ENCODE measurements around the gene RPLP2.

RPLP2 gene

DNA sequence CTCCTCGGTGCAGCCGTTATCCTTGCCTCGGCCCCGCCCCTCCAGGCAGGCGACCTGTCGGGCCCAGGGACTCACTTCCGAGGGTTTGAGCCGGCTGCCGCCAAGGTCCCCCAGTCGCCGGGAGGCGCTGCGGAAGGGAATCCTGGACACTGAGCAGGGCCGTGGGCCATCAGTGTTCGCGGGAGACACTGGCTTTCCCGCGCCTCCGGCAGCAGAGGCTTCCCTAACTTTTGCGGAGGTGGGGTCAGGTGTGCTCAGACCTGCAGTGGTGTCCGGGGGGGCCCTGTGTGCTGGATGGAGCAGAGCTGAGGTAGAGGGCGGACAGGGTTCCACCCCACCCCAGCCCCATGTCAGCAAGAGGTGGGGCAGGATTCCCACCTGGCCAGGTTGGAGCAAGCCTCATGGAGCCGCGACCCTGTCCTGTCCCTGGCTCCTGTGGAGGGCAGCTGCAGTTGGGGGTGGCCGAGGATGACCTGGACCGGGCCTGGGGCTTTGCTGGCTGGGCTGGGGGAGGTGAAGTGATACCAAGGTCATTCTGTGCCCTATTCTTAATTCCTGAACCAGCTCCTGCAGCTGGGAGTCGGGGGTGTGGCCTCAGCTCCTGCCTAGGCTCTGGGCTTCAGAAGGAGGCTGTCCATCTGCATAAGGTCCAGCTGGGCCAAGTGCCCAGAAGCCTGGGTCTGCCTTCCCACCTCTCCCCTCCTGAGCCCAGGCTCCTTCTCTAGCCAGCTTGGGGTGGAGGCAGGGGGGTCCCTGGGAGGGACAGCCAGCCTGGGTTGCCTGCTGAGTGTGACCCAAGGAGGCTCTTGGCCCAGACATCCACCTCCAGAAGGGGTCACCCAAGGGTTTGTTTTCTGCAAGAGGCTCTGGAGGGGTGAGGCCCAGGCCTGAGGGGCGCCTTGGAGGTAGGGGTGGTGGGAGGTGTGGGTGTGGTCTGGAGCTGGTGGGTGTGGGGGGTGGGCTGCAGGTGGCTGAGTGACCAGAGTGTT, 41.3 kb downstream of the RPLP2 start:
- no peak for DNase-seq (ENCODE audit: low read depth)

DNA sequence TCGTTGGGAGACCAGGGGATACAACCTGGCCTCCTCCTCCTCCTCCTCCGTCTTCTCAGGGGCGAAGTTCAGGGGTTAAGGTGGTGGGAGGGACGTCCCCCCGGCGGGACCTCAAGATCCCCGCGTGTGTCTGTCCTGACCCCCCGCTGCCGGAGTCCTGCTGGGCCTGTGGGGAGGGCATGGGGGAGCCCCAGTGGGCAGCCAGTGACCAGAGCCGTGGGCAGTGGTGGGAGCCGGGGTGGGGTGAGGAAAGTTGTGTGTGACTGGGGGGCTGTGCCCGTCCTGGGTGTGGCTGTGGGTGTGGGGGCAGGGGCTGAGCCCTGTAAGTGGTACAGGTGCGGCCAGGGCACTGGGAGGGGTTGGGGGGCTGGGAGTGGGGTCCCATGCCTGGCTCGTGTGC, 43.0 kb downstream of the RPLP2 start:
- no peak for DNase-seq (ENCODE audit: low read depth)

DNA sequence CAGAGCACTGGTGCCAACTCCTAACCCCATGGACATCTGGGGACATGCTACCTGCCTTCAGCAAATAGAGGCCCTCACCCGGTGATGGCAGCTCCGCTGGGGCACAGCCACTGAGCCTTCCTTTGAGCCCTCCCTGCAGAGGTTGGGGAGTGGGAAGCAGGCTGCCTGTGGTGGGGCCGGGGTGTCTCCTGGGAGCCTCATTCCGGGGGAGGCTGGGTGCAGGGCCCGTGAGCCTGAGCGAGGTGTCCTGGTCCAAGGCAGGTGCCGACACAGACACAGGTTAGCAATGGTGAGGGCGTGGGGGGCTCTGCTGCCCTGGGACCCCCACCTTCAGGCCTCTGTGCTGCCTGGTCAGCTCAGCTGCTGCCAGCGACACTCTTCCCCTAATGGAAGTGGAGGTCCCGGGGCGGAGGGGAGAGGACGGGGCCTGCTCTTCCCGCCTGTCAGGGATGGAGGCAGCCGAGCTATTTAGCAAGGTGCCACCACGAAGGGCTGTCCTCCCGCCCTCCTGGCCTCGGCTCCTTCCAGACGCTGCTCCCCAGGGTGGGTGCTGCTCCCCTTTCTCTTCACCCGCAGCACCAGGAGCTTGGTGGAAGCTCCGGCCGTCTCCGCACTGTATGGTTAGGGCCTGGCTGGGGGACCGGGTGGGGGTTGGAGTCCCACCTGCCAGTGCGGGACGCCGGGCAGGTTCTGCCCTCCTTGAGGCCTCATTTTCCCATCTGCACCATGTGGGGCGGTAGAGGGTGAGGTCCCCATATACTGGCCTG, 44.1 kb downstream of the RPLP2 start:
- no peak for DNase-seq (ENCODE audit: low read depth)

DNA sequence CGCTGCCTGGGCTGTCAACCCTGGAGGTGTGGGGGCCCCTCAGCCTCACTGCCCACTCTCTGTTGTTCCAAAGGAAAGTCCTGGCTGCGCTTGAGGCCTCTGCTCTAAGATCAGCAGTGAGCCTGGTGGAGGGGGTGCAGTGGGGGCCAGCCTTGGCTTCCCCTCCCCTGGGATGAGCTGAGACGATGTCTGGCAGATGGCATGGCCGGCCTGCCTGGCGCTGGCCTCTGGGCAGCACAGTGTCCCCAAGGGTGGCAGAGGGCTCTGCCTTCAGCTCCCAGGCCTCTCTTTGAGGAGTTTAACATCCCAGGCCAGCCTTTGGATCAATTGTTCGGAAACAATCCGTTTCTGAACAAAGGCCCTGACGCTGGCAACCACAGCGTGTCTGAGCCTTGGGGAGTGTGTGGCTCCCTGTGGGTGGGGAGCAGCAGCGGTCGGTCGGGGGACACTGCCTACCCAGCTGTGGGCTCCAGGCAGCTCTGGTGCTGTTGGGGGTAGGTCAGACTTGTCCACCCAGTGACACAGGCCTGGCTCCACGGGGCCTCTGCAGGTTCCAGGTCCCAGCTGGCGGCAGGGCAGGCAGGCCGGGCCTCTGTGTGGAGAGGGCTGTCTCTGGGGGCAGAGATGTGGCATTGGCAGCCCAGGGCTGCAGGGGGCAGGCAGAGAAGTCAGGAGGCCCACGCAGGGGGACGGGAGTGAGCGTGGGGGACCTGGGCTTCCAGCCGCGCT, 45.0 kb downstream of the RPLP2 start:
- no peak for DNase-seq (ENCODE audit: low read depth)

DNA sequence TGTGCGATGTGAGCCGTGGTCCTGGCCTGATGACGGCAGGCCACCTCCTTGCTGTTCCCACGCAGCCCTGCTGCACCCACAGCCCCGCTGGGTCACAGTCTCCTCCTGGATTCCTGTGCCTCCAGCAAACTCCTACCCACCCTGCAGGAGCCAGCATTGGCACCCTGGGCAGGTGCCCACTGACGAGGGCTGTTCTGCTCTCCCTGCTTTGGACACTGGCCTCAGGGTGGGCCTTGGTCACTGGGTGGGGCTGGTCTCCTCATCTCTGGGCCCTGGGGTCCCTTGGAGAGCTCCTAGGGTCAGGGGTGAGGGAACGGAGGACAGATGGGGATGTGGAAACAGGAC, 45.5 kb downstream of the RPLP2 start:
- no peak for DNase-seq (ENCODE audit: low read depth)

DNA sequence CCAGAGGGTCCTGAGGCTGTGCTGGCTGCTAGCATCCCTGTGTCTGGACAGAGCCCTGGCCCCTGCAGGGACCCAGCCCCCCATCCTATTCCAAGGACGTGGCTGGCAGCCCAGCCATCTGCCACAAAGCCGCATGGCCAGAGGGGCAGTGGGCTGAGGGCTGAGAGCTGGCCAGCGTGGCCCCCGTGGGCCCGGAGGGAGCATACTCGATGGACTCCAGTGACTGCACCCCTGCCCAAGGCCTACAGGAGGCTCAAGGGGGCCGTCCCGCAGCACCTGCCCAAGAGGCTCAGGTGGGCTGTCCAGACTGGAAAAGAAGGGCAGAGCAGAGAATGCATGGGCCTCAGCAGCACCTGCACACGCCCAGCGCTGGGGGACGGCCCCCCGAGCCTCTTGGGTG, 46.0 kb downstream of the RPLP2 start:
- DNase-seq (ENCODE audit: low read depth): no peak

DNA sequence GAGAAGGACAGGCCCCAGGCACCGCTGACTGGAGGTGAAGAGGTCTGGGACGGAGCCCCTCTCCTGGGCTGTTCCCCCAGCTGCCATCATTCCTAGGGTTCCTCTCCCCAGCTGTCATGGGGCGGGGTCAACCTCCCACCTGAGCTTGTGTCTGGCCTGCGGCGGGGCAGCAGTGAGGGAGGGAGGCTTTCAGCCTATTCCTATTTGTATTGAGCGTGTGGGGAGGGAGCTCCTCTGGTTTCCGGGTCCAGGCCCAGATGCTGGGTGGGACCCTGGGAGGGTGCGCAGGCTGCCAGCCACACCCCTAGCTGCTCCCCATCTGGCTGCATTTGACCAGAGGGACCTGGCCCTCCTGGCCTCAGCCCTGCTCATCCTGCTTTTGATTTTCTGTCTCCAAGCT, 46.6 kb downstream of the RPLP2 start:
- DNase-seq (ENCODE audit: low read depth): no peak

DNA sequence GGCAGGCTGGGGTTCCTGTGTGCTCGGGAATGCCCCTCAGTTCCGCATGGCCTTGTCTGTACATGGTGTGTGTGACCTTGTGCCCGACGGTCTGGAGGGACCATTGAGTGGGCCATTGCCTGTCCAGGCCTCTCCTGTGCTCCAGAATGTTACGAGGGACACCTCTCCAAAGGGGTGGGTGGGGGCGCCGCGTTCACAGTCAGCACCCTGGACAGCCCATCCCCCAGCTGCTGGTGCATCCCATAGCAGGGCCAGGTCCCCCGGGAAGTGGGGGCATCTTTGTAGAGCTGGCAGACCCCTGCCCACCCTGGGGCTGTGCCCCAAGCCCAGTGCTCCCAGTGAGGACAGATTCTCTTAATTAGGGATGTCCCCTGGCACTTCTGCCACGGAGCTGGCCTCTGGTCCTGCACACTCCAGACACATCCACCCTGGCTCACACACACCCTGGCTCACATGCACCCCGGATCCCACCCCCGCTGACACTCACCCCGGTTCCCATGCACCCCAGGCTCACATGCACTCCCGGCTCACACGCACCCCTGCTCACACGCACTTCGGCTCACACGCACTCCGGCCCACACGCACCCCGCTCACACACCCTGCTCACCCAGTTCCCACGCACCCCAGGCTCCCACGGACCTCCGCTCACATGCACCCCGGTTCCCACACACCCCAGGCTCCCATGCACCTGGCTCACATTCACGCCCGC, 48.4 kb downstream of the RPLP2 start:
- no peak for DNase-seq (ENCODE audit: low read depth)

DNA sequence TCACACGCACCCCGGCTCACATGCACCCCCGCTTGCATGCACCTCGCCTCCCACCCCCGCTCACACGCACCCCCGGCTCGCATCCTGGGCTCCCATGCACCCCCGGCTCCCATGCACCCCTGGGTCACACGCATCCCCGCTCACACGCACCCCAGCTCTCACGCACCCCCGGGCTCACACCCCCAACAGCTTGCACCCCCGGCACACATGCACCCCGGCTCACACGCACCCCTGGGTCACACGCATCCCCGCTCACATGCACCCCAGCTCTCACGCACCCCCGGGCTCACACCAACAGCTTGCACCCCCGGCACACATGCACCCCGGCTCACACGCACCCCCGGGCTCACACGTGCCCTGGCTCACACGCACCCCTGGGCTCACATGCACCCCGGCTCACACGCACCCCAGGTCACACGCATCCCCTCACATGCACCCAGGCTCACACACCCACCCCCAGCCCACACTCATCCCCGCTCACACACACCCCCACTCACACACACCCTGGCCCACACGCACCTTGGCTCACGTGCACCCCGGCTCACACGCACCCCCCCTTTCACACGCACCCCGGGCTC, 49.1 kb downstream of the RPLP2 start:
- no peak for DNase-seq (ENCODE audit: low read depth)

DNA sequence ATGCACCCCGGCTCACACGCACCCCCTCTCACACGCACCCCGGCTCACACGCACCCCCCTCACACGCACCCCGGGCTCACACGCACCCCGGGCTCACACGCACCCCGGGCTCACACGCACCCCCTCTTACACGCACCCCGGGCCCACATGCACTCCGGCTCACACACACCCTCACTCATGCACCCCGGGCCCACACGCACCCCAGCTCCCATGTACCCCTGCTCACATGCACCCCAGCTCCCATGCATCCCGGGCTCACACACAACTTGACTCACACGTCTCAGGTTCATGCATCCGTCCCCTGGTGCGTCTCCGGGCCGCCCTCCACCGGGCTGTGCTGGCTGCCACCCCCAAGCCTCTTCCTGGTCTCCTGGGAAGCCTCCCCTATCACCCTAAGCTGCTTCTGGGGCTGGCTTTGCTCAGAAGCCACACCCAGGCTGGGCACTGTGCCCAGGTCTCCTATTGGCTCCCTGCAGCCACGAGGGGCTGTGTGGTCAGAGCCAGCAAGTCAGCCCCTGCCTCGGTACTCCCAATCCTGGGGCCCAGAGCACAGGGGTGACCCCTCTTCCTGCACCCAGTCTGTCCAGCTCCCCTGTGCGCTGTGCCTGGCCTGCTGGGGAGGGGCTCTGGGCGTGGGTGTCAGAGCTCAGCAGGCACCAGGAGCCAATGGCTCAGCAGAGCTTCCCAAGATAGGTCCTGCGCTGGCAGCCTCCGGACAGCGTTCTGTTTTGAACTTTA, 49.8 kb downstream of the RPLP2 start:
- DNase-seq (ENCODE audit: low read depth): no peak

DNA sequence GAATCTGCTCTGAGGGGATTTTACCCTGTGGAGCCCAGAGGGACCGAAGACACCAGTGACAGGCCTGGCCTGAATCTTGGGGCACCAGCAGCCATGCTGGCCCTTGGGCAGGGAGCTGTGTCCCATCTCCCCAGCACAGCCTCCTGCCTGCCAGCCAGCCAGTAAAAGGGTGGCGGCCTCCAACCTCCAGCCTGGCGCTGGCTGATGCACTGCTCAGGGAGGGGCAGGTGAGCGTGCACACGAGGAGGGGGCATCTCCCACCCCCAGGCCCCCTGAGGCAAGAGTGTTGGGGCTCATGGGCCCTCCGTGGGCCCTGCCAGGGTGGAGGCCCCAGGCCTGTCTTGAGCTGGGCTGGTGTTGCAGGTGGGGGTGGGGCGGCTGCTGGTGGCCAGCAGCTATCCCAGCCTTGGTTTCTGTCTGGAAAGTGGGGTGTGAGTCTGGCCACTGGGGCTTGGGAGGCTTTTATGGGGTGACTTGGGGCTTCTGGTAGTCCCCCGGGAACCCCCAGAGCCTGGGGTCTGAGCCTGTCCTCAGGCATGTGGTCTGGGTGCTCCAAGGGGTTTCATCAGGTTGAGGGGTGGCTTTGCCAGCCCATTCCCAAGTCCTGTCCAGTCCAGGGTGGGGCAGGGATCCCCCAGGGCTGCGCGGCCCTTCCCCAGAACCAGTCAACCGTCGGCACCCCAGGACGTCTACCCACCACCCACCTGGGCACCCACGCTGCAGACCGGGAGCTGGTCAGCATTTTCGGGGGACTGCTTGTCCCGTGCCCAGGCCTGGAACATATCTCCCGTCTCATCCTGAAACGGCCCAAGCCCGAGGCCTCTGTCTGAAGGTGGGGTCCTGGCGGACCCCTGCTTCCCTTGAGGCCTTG, 50.7 kb downstream of the RPLP2 start:
- no peak for DNase-seq (ENCODE audit: low read depth)

DNA sequence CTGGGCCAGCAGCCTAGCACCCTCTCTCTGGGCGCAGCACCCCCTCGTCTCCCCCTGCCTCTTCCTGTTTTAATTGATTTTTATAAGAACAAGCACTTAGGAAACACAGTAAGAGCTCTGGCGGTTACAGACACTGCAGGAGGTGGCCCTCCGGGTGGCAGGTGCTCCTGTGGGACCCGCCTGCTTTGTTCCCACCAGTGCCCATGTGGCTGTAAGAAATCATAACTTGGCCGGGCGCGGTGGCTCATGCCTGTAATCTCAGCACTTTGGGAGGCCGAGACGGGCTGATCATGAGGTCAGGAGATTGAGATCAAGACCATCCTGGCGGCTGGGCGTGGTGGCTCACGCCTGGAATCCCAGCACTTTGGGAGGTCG, 51.3 kb downstream of the RPLP2 start:
- DNase-seq (ENCODE audit: low read depth): no peak

DNA sequence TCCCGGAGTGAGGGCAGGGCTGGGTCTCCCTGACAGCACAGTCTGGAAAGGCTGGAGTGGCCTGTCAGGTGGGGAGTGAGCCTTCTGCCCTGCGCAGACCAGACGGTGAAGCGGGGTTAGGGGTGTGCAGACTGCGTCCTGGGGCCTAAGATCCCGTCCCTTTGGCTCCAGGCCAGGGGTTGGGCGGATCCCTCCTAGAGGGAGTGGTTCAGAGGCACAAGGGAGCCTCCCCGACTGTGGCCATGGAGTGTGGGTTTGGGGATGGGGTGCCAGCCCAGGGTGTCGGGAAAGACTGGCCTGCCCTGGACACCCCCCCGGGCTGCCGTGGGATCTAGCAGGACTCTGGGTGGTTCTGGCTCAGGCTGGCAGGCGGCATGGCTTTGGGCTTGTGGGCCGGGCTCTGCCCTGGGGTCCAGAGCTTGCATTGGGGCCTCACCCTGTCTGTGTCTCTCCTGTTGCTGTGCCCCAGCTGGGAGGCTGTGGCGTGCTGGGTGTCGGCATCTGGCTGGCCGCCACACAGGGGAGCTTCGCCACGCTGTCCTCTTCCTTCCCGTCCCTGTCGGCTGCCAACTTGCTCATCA, 52.4 kb downstream of the RPLP2 start:
- no peak for DNase-seq (ENCODE audit: low read depth)

All from stimulated activated CD4-positive, alpha-beta T cell treated with anti-CD3 and anti-CD28 coated beads, Interleukin-2, amount 100 ng/mL, for 4 hours (primary cell).